SK-N-MC (cell line): ENCODE measurements around the gene SPATA31D3.
"Not testable (repeated sequence)": the region's sequence is repeated elsewhere in the genome, so short reads cannot be mapped to it uniquely, and the experiment has no call there.

Experiments
- DNase-seq: peaks from one replicate; pipeline ENCODE4 v3.0.0-alpha.2; 2011; ENCODE audit warnings: low read depth, low spot score
- H3K27ac ChIP-seq: fragments of 200-600 bp; sonication (generic); 2 replicates; pipeline ENCODE4 v1.5.1; 2016; ENCODE audit warnings: mixed run types
- H3K36me3 ChIP-seq: fragments of 200-600 bp; sonication (generic); 2 replicates; pipeline ENCODE4 v1.6.1; 2017; ENCODE audit warnings: antibody characterized with exemption, low read length, mixed read lengths; ENCODE audit not compliant: insufficient read depth
- H3K4me3 ChIP-seq: fragments of 200-600 bp; sonication (generic); 2 replicates; pipeline ENCODE4 v1.5.1; 2016
- H3K9ac ChIP-seq: fragments of 200-600 bp; sonication (generic); 2 replicates; pipeline ENCODE4 v1.8.0; 2017; ENCODE audit warnings: mixed run types, mixed read lengths; ENCODE audit not compliant: insufficient read length
- H3K9me3 ChIP-seq: fragments of 200-600 bp; sonication (generic); 2 replicates; pipeline ENCODE4 v1.6.1; 2017; ENCODE audit warnings: low read depth, mild to moderate bottlenecking, antibody characterized with exemption, low read length, moderate library complexity, mixed read lengths
- EZH2 ChIP-seq: fragments of 200-600 bp; sonication (generic); IDR thresholded peaks from one replicate; pipeline ENCODE4 v1.6.1; 2017; ENCODE audit warnings: antibody characterized with exemption
- FOXP2 ChIP-seq: optimal IDR thresholded peaks from 2 replicates; pipeline ENCODE3; 2011; ENCODE audit warnings: mild to moderate bottlenecking, moderate library complexity; ENCODE audit not compliant: insufficient read depth; ENCODE audit errors: extremely low read length, control extremely low read depth
- POLR2AphosphoS5 ChIP-seq: IDR thresholded peaks from 2 replicates; pipeline ENCODE4 v1.6.1; 2012; ENCODE audit warnings: mild to moderate bottlenecking, low read depth, low read length, borderline replicate concordance

The SPATA31D3 gene

DNA sequence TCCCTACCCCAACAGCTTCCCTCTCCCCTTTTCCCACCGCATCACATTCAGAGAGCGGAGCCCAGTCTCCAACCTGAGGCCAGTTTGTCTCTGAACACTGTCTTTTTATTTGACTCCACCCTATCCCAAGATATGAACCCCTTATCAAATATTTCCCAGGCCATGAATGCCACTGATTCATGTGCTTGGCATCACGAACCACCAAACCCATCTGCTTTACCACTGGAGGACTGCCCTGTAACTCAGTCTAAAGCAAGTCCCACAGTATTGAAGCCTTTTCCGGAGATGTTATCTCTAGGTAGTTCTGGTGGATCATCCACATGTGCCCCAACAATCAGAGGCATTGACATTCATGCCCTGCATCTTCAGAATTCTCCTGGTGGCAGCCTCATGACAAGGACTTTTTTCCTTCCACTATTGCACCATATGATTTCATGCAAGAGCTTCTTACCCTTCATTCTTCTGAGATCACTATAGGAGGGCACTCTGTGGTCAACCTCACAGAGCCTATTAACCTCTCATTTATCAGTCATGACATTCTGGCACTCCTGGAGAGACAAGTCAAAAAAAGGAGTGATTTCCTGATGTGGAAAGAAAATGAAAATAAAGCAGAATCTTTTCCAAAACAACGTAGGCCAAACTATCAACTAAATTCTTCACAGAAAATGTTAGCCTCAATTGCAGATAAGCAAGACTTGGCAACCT, 27.3 kb upstream of the SPATA31D3 start:
- Histone ChIP-seq H3K9me3 (no peaks in the 10 kb centered on the region), H3K36me3 (no peaks in the 10 kb centered on the region), H3K27ac (no peak overlapping the region), H3K4me3 (no peak overlapping the region), H3K9ac (no peak overlapping the region)
- TF ChIP-seq POLR2AphosphoS5: no peak
- TF ChIP-seq FOXP2: no peak
- no peak for TF ChIP-seq EZH2
- DNase-seq: no peak

DNA sequence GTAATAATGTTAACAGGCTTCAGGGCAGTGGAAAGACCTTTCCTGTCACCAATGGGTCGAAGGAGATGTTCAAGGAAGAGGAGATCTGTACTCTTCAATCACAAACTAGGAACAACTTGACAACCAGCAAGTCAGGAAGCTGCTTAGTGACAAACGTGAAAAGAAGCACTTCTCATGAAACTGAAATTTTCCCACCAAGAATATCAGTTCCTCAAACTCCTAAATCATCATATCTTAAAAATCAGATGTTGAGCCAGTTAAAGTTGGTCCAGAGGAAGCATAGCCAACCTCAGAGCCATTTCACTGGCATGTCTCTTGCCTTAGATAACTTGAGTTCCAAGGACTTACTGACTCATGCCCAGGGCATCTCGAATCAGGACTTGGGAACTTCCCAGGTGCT, 24.8 kb upstream of the SPATA31D3 start:
- not testable (repeated sequence) for DNase-seq, H3K9me3 ChIP-seq, H3K9ac ChIP-seq, H3K4me3 ChIP-seq, H3K36me3 ChIP-seq, H3K27ac ChIP-seq

DNA sequence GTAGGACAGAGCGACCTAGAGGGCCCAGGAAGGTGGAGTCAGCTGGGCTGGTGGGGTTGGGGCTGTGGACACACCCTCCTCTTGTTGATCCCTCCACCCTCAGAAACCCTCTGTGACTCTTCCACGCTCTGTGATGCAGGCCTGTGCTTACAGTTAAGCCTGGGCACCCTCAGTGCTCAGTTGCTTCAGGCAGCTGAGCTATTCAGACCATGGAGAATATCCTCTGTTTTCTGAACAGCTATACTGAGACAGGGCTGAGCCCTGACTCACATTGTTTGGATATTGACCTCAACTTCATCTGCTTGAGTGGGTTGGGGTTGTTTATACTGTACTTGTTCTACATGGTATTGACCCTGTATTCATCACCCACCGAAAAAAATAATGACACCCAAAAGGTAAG, 15.0 kb upstream of the SPATA31D3 start, which contains the start of gene SPATA31D4:
Gene SPATA31D4 (plus strand): TSS at position 124 of the 400 bp plus-strand sequence. CDS start 86 bp downstream, at position 210.
- not testable (repeated sequence) for H3K27ac ChIP-seq, H3K4me3 ChIP-seq, H3K9me3 ChIP-seq, H3K36me3 ChIP-seq, DNase-seq, H3K9ac ChIP-seq

DNA sequence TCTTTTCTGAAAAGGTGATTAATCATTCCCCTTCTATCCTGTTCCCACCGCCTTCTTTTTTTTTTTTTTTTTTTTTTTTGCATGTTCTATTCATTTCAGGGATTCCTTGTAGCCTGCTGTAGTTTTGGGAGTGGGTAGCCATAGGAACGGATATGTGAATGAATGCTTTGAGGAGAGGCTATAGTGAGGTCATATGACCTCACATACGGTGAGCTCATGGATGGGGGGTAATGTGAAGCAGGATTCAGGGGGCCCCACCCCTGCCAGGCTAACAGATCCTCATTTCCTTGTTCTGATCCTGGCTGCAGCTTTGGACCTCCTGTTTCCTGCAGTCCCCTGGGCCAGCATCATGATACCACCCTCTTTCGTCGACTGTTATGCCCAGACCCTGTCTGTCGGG, 13.2 kb upstream of the SPATA31D3 start:
- H3K36me3 ChIP-seq, DNase-seq: not testable (repeated sequence)

DNA sequence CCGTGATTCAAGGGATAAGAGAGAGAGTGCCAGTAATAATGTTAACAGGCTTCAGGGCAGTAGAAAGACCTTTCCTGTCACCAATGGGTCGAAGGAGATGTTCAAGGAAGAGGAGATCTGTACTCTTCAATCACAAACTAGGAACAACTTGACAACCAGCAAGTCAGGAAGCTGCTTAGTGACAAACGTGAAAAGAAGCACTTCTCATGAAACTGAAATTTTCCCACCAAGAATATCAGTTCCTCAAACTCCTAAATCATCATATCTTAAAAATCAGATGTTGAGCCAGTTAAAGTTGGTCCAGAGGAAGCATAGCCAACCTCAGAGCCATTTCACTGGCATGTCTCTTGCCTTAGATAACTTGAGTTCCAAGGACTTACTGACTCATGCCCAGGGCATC, 9.8 kb upstream of the SPATA31D3 start:
- H3K27ac ChIP-seq, H3K9ac ChIP-seq, H3K36me3 ChIP-seq, H3K9me3 ChIP-seq, H3K4me3 ChIP-seq, DNase-seq: not testable (repeated sequence)

More for the DNA sequence above, 13.2 kb upstream of the SPATA31D3 start:
- not testable (repeated sequence) for H3K4me3 ChIP-seq, H3K9me3 ChIP-seq, H3K9ac ChIP-seq, H3K27ac ChIP-seq

DNA sequence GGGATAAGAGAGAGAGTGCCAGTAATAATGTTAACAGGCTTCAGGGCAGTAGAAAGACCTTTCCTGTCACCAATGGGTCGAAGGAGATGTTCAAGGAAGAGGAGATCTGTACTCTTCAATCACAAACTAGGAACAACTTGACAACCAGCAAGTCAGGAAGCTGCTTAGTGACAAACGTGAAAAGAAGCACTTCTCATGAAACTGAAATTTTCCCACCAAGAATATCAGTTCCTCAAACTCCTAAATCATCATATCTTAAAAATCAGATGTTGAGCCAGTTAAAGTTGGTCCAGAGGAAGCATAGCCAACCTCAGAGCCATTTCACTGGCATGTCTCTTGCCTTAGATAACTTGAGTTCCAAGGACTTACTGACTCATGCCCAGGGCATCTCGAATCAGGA, 5.3 kb downstream of the SPATA31D3 start:
- H3K9me3 ChIP-seq, H3K9ac ChIP-seq, H3K4me3 ChIP-seq, H3K27ac ChIP-seq, DNase-seq, H3K36me3 ChIP-seq: not testable (repeated sequence)

DNA sequence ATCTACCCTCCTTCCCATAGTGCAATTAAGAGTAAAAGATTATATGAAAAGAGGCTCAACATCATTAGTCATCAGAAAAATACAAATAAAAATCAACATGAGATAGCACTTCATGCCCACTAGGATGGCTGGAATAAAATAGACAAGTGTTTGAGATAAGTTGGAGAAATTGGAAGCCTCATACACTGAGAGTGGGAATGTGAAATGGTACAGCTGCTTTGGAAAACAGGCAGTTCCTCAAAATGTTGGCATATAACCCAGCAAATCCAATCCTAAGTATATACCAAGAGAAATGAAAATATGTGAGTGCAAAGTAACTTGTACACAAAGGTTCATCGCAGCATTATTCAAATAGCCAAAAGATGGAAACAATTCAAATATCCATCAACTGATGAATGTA, 9.8 kb downstream of the SPATA31D3 start:
- DNase-seq: no peak
- Histone ChIP-seq H3K9me3 (no peaks in the 10 kb centered on the region), H3K36me3 (no peaks in the 10 kb centered on the region), H3K27ac (no peak overlapping the region), H3K9ac (no peak overlapping the region), H3K4me3 (no peak overlapping the region)
- TF ChIP-seq FOXP2 (no peak), POLR2AphosphoS5 (no peak), EZH2 (no peak)

DNA sequence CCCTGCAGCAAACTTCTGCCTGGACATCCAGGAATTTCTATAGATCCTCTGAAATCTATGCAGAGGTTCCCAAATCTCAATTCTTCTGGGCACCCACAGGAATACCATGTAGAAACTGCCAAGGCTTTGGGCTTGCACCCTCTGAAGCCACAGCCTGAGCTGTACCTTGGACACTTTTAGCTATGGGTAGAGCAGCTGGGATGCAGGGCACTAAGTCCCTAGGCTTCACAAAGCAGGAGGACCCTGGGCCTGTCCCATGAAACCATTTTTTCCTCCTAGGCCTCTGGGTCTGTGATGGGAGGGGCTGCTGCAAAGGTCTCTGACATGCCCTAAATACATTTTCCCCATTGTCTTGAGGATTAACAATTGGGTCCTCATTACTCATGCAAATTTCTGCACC, 12.3 kb downstream of the SPATA31D3 start:
- H3K9me3 ChIP-seq: no peaks in the 10 kb centered on the region
- no peak overlapping the region for H3K4me3 ChIP-seq
- H3K36me3 ChIP-seq: no peaks in the 10 kb centered on the region
- TF ChIP-seq EZH2: no peak
- TF ChIP-seq POLR2AphosphoS5: no peak
- DNase-seq: no peak
- H3K9ac ChIP-seq: no peak overlapping the region
- no peak overlapping the region for H3K27ac ChIP-seq

DNA sequence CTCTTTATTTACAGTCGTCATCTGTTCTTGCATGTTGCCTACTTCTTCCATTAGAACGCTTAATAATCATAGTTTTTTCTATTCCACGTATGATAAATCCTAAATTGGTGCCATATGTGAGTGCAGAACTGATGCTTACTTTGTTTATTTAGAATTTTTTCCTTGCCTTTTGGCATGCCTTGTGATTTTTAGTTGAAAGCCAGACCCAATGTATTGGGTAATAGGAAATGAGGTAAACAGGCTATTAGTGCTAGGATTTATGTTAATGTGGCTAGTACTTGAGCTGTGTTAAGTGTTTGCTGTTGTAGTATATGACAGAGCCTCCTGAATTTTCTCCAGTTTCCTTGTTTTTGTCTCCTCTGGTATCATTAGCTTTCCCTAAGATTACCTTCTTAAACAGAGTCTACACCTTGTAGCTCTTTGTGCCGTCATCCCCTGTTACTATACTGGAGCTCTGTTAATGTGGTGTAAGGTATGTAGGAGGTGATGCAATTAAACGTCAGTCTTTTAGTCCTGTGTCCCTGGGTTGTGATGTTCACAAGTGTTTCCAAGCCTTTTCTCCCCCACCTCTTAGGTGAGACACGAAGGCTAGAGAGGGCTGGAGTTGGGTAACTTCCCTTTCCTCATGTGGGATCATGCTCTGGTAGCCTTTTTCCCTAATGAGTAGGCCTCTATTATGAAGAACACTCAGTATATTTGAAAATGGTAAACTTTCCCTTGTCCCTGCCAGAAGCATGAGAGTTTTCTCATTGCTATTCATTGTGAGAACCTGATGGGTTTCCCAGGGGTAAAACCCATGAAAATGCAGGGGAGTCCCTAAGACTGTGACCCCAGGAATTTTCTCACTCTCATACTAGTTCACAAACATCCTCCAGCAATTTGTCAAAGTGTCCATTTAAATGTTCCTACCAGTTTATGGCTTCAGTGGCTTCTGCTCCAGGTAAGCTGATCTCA, 21.2 kb downstream of the SPATA31D3 start:
- H3K4me3 ChIP-seq: no peak overlapping the region
- no peak overlapping the region for H3K9ac ChIP-seq
- H3K9me3 ChIP-seq: no peaks in the 10 kb centered on the region
- DNase-seq: no peak
- TF ChIP-seq FOXP2 (no peak), EZH2 (no peak), POLR2AphosphoS5 (no peak)
- no peaks in the 10 kb centered on the region for H3K36me3 ChIP-seq
- H3K27ac ChIP-seq: no peak overlapping the region
